Chondrocyte (in vitro differentiated cells): Measurements from ENCODE around the gene FHIT. TPM values are rescaled to one million over a fixed set of nuclear protein-coding genes. Genes with fewer than 3 reads are reported as not detected.

Experiments used
- DNase-seq: peaks from one replicate; pipeline ENCODE4 v3.0.0; 2021; ENCODE audit warnings: mixed read lengths, low spot score
- H3K27ac Mint-ChIP-seq: one replicate; pipeline ENCODE4 v1.8.0; 2021; ENCODE audit warnings: mild to moderate bottlenecking, moderate library complexity, mixed read lengths; ENCODE audit not compliant: unreplicated experiment
- H3K27me3 Mint-ChIP-seq: 2 replicates; pipeline ENCODE4 v1.8.0; 2021; ENCODE audit warnings: low read depth, mixed read lengths
- H3K36me3 Mint-ChIP-seq: 2 replicates; pipeline ENCODE4 v1.8.0; 2021; ENCODE audit warnings: low read depth, mixed read lengths
- H3K4me1 Mint-ChIP-seq: 2 replicates; pipeline ENCODE4 v1.8.0; 2021; ENCODE audit warnings: low read depth, mild to moderate bottlenecking, mixed read lengths
- H3K4me3 Mint-ChIP-seq: one replicate; pipeline ENCODE4 v1.8.0; 2021; ENCODE audit warnings: mild to moderate bottlenecking, moderate library complexity, mixed read lengths; ENCODE audit not compliant: unreplicated experiment
- H3K9me3 Mint-ChIP-seq: 2 replicates; pipeline ENCODE4 v1.8.0; 2021; ENCODE audit warnings: low read depth, mixed read lengths
- total RNA-seq: library from RNA; stranded (reverse); gene quantifications from 3 replicates; pipeline ENCODE4 v1.2.1, GENCODE V29; 2021
- TF ChIP-seq, protein P1 (sequence below): fragments of 200-600 bp; sonication (generic); IDR thresholded peaks from 2 replicates; pipeline ENCODE4 v1.5.0; 2021; ENCODE audit warnings: antibody characterized with exemption, mild to moderate bottlenecking, moderate library complexity

Gene FHIT
- total RNA-seq, 1 donor from 2014 or later = 3.8 TPM

DNA sequence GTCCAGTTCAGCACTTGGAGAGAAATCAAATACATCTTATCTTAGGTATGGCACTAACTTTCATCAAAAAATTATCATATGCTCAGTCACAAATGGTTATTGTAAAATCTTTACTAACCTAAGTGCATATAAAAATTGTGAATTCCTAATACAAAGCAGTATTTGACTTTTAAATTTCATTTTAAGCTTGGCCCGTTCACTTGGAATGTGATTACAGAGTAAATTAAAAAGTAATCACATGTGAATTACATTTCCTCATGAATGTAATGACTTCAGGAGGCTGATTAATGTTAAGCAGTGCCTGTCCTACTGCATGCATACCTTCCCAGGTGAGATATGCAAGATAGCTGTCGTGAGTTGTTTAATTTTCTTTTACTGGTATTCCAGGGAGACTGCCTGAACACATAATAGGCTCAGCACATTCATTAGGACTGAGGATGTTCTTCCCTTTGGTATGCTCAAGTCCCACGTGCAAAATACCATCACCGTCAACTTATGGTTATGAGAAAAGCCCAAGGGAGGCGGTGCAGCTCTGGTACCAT is 1053.0 kb downstream of the FHIT start:
- H3K27me3 Mint-ChIP-seq = no peaks in the 10 kb centered on the region
- TF ChIP-seq, protein P1, sequence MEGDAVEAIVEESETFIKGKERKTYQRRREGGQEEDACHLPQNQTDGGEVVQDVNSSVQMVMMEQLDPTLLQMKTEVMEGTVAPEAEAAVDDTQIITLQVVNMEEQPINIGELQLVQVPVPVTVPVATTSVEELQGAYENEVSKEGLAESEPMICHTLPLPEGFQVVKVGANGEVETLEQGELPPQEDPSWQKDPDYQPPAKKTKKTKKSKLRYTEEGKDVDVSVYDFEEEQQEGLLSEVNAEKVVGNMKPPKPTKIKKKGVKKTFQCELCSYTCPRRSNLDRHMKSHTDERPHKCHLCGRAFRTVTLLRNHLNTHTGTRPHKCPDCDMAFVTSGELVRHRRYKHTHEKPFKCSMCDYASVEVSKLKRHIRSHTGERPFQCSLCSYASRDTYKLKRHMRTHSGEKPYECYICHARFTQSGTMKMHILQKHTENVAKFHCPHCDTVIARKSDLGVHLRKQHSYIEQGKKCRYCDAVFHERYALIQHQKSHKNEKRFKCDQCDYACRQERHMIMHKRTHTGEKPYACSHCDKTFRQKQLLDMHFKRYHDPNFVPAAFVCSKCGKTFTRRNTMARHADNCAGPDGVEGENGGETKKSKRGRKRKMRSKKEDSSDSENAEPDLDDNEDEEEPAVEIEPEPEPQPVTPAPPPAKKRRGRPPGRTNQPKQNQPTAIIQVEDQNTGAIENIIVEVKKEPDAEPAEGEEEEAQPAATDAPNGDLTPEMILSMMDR = no peak
- no peak for DNase-seq
- H3K9me3 Mint-ChIP-seq = peaks cover 10% of the 10 kb centered on the region
- peaks cover 2% of the 10 kb centered on the region for H3K36me3 Mint-ChIP-seq
- peaks cover 7% of the 10 kb centered on the region for H3K4me1 Mint-ChIP-seq
- no peak overlapping the region for H3K4me3 Mint-ChIP-seq
- H3K27ac Mint-ChIP-seq = no peak overlapping the region

DNA sequence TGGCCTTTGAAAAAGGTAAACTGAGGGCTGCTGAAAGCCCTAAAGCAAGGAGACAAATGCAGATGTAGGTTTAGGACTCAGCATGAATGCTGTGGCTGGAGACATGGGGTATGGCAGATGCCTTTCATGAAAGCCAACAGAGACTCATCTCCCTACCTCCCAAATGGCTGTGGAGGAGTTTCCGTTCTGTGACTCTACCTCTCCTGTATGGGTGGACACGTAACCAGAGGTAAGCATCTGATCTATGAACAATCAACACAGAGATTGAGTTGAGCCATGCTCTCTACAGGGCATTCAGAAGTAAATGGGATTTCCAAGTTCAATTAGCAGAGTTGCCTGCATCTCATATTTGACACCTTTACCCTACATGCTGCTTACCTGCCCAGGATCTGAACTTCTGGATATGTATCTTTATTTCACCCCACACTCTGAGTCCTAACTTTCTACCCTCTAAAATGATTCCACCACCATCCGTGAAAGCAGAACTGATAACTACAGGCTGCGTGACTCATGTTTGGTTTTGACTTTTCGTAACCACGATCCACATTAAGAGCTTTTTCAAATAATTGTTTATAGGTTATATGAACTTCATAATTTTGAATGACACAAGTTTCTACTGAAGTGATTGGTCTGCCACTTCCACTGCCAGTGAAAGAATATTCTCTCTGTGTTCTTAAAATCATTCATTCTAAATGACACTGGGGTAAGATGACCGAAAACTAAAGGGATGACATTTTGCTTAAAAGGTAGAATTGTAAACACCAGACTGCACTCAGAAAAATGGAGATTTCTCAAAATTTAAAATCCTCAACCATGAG is 1058.7 kb downstream of the FHIT start:
- peaks cover 12% of the 10 kb centered on the region for H3K9me3 Mint-ChIP-seq
- no peaks in the 10 kb centered on the region for H3K27me3 Mint-ChIP-seq
- DNase-seq = no peak

DNA sequence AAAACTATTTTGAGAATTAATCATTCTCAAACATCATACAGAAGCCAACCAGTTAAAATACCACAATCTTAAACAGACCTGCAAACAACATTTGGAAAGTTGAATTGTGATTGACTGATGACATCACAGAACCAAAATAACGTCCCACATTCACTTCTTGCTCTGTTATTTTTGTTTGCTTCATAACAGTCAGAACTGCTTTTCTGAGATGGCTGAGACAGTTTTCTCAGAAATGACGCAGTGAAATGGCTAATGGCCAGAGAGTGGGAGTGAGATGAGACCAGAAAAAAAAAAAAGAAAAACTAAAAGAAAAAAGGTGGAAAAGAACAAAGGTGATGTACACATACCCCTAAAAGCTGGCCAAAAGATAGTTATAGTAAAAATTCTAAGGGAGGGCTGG is 1061.2 kb downstream of the FHIT start:
- H3K27me3 Mint-ChIP-seq = no peaks in the 10 kb centered on the region
- H3K27ac Mint-ChIP-seq = peak overlapping the region; percentile 6
- TF ChIP-seq, protein P1 = no peak
- no peak overlapping the region for H3K4me3 Mint-ChIP-seq
- H3K9me3 Mint-ChIP-seq = peaks cover 12% of the 10 kb centered on the region
- no peak for DNase-seq
- peaks cover 23% of the 10 kb centered on the region for H3K4me1 Mint-ChIP-seq
- H3K36me3 Mint-ChIP-seq = peaks cover 2% of the 10 kb centered on the region

More for the DNA sequence above, 1058.7 kb downstream of the FHIT start:
- TF ChIP-seq, protein P1 = no peak
- Mint-ChIP-seq H3K36me3 (peaks cover 2% of the 10 kb centered on the region), H3K4me1 (peaks cover 23% of the 10 kb centered on the region), H3K4me3 (no peak overlapping the region), H3K27ac (no peak overlapping the region)

DNA sequence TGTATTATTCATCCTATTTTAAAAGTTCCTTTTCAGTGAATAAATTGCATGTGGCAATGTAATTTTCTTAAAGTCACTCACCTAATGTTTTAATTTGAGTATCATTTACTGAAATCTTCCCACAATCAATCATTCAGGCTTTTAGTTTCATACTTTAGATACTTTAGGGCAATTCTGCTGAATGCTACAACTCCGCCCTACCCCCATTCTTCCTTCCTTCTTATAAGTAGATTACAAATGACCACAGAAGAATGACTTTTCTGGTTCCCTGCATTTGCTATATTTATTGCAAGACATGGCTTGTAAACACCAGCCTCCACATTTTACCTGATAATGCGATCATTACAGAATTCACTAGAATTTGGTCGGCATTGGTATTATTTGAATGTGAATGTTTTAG is 1061.9 kb downstream of the FHIT start:
- DNase-seq = no peak
- Mint-ChIP-seq H3K27ac (no peak overlapping the region), H3K4me3 (no peak overlapping the region), H3K4me1 (peaks cover 23% of the 10 kb centered on the region), H3K27me3 (no peaks in the 10 kb centered on the region), H3K36me3 (peaks cover 2% of the 10 kb centered on the region), H3K9me3 (peaks cover 8% of the 10 kb centered on the region)
- TF ChIP-seq, protein P1 = no peak

DNA sequence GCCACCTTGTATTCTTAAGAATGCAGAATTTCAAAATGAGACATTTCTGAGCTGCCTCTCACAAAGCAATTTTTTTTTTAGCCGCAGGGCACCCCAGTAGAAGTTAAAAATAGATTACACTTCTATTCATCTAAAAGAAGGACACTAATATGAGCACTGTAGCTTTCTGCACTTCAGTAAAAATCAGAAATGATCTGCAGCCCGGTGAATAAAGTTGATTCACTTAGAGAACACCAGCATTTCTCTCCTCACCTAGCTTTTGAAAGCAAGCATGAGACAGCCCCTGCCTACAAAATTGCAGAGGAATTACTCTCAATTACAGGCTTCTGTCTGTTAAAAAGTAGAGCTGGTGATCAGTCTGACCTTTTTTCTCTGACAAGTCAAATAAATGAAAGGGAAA is 1062.4 kb downstream of the FHIT start:
- peaks cover 23% of the 10 kb centered on the region for H3K4me1 Mint-ChIP-seq
- peaks cover 2% of the 10 kb centered on the region for H3K36me3 Mint-ChIP-seq
- DNase-seq = no peak
- H3K4me3 Mint-ChIP-seq = no peak overlapping the region
- H3K9me3 Mint-ChIP-seq = peaks cover 7% of the 10 kb centered on the region
- peak overlapping the region; percentile 8 for H3K27ac Mint-ChIP-seq
- TF ChIP-seq, protein P1 = no peak
- H3K27me3 Mint-ChIP-seq = no peaks in the 10 kb centered on the region
